GM19372 (cell line): Measurements from ENCODE around the gene ZNF30.
A peak's percentile ranks its signal among the peaks of the same experiment; 100 is the strongest.
"Not testable (repeated sequence)": the region's sequence is repeated elsewhere in the genome, so short reads cannot be mapped to it uniquely, and the experiment has no call there.

Experiments
- ATAC-seq: cut with Tn5 transposase; IDR thresholded peaks from one replicate; pipeline ENCODE4 v1.9.1; 2021; ENCODE audit warnings: mild to moderate bottlenecking, low read depth, moderate library complexity; ENCODE audit not compliant: unreplicated experiment

ZNF30 gene

GRCh38 chr19:34926685-34927375, at the start of gene ZNF30:
Gene ZNF30, plus strand, starts transcription at chr19:34926903. Its CDS starts 3,045 bp downstream, at chr19:34929948.
- peak; percentile 98 for ATAC-seq

DNA sequence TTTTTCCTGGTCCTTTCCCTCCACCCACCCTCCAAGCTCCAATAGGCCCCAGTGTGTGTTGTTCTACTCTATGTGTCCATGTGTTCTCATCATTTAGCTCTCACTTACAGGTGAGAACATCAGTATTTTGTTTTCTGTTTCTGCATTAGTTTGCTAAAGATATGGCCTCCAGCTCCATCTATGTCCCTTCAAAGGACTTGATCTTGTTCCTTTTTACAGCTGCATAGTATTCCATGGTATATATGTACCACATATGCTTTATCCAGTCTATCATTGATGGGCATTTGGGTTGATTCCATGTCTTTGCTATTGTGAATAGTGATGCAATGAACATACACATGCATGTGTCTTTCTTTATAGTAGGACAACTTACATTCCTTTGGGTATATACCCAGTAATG, 47.1 kb upstream of the ZNF30 start:
- ATAC-seq: no peak

DNA sequence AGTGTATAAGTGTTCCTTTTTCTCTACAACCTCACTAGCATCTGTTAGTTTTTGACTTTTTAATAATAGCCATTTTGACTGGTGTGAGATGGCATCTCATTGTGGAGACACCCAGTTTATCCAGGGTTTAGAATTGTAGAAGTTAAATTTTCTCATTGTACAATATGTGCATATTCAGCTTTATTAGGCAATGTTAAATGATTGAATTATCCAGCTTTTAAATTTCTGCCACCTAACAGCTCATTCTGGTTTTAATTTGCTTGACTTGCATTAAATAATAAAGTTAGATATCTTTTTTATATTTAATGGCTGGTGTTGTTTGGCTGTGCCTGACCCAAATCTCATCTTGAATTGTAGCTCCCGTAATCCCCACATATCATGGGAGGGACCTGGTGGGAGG, 46.7 kb upstream of the ZNF30 start:
- no peak for ATAC-seq

DNA sequence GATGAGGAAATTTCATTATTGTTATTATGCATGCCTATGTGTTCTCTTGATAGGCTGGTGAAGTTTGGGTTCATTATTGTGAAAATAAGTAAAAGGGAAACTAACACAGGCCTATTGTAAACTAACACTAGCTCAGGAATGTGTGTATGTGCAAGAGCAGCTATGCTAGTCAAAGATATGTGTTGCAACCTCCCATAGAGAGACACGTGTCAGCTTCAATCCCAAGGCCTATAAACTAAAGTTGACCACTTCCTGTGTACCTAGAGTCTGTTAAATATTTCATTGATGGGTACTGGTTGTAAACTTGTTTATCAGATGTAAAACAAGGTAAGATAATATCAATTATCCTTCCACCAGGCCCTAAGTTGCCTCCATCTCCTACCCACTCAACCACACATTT, 44.7 kb upstream of the ZNF30 start:
- ATAC-seq: no peak

DNA sequence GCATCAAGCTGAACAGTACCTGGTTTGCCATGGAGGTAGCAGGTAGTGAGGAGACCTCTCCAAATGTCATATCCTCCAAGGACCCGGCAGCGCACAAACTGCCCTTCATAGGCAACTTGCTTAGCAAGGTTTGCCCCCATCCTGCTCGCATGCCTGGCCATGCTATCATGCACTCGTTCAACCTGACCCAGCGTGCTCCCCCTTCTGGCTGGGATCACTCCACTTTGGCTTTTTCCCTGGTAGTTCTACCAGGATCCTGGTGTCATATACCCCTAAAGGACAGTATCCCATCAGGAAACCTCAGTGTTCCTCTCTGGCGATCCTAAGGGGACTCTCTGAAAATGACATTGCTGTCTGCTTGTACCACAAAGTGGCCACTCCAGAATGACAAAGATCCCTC, 38.6 kb upstream of the ZNF30 start:
- no peak for ATAC-seq

- ATAC-seq: no peak
Measured at GRCh38 chr19:34900245-34900644, 26.5 kb upstream of the ZNF30 start.

DNA sequence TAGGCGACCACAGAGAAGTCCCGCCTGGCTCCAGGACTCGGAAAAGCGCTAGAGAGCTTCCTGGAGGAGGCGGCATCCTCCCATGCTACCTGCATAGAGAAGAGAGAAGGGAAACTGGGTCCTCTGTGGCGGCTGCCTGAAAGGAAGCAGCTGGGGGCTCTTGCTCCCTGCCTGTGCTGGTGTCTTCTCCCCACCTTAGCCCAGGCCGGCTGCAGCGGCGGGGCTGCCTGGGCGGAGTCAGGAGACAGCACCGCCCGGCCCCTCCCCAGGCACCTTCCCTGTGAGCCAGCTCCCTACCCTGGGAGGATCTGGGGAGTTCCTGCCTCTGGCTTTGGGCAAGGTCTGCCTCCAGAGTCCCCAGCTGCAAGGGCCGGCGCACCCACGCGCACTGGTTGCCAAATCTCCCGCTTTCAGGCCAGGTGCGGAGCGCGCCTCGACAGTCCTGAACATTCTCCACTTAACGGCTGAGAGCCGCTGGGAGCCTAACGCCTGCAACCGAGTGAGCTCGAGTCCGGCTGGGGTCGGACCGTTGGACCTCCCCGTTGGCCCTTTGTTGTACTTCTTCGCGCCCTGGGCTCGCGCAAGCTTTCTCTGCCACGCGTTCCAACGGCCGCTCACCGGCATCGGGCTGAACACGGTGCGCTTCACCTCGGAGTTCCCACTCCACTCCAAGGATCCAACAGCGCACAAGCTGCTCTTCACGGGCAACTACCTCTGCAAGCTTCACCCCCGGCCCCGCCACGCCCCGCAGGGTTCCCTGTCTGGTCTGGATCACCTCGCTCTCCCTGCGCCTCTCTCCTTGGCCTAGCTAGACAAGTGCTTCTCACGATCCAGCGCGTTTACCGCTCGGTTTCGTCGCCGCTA, 21.8 kb upstream of the ZNF30 start:
- ATAC-seq: no peak

- no peak for ATAC-seq
Measured at GRCh38 chr19:34910770-34911169, 15.9 kb upstream of the ZNF30 start.

GRCh38 chr19:34917144-34917543, 9.6 kb upstream of the ZNF30 start:
- ATAC-seq: not testable (repeated sequence)

DNA sequence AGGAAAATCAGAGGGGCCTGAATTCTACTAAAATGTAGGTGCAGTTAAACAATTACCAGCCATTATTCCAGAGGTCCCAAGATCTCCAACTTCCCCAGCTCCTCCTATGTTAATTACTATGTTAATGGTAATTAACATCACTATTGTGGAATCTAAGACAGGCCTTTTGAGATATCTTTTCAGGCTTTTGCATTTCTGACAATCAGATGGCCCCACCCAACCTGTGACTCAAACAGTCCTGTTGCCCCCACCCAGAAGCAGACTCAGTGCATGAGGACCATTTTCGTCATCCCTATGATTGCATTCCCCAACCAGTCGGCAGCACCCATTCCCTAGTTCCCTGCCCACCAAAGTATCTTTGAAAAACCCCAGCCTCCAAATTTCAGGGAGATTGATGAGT, 8.5 kb upstream of the ZNF30 start:
- no peak for ATAC-seq

- ATAC-seq: not testable (repeated sequence)
Measured at GRCh38 chr19:34920090-34920786, 6.5 kb upstream of the ZNF30 start.

- no peak for ATAC-seq
Measured at GRCh38 chr19:34925278-34925855, 1.3 kb upstream of the ZNF30 start.

GRCh38 chr19:34926361-34926684, 380 bp upstream of the ZNF30 start:
- ATAC-seq: no peak

- ATAC-seq: no peak
Measured at GRCh38 chr19:34932494-34932893, 5.8 kb downstream of the ZNF30 start.

DNA sequence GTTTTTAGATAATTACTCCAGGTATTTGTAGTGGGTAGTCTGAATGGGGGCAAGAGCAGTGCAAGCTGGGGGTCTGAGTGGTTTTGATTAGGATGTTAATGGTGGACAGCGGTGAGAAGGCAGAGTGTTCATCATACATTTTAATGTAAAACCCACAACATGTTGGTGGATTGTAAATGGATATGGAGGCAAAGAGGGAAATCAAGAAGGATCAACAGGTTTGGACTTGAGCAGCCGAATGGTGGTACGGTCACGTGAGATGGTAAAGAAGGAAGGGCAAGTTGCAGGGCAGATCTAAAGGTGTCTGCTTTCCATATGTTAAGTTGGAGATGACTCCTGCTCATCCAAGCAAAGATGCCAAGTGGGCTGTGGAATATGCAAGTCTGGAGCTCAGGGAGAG, 9.5 kb downstream of the ZNF30 start:
- ATAC-seq: no peak

DNA sequence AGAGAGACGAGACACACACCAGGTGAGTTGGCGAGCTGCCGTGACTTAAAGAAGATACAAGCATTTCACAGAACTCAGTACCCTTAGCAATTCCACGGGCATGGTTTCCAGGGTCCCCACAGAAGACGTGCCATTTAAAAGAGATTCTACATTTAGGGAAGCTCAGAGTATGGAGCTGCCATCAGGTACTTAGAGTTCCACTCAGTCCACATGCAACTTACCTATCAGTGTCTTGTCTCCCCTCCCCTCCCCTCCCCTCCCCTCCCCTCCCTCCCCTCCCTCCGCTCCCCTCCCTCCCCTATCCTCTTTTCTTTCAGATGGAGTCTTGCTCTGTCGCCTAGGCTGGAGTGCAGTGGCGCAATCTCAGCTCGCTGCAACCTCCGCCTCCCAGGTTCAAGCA, 12.2 kb downstream of the ZNF30 start:
- no peak for ATAC-seq

- ATAC-seq: no peak
Measured at GRCh38 chr19:34943861-34944573, 17.3 kb downstream of the ZNF30 start.

- ATAC-seq: no peak
Measured at GRCh38 chr19:34953092-34953491, 26.4 kb downstream of the ZNF30 start.

GRCh38 chr19:34957830-34958751, 31.4 kb downstream of the ZNF30 start:
- ATAC-seq: no peak
